PC-3 (cell line): ENCODE results near the gene PLVAP.

ENCODE experiments used
- EZH2 ChIP-seq: fragments of 300-600 bp; sonication (generic); IDR thresholded peaks from one replicate; pipeline ENCODE4 v1.6.1; 2017; ENCODE audit warnings: antibody characterized with exemption, mild to moderate bottlenecking, low read length; ENCODE audit not compliant: unreplicated experiment
- EZH2phosphoT487 ChIP-seq: fragments of 300-600 bp; sonication (generic); IDR thresholded peaks from 2 replicates; pipeline ENCODE4 v1.6.1; 2018; ENCODE audit warnings: mild to moderate bottlenecking, antibody characterized with exemption, low read length, borderline replicate concordance
- TF ChIP-seq, protein P1 (sequence below): fragments of 300-600 bp; sonication (generic); conservative IDR thresholded peaks from 2 replicates; pipeline ENCODE4 v1.5.1; 2017; ENCODE audit warnings: antibody characterized with exemption, low read depth, mild to moderate bottlenecking, low read length

DNA sequence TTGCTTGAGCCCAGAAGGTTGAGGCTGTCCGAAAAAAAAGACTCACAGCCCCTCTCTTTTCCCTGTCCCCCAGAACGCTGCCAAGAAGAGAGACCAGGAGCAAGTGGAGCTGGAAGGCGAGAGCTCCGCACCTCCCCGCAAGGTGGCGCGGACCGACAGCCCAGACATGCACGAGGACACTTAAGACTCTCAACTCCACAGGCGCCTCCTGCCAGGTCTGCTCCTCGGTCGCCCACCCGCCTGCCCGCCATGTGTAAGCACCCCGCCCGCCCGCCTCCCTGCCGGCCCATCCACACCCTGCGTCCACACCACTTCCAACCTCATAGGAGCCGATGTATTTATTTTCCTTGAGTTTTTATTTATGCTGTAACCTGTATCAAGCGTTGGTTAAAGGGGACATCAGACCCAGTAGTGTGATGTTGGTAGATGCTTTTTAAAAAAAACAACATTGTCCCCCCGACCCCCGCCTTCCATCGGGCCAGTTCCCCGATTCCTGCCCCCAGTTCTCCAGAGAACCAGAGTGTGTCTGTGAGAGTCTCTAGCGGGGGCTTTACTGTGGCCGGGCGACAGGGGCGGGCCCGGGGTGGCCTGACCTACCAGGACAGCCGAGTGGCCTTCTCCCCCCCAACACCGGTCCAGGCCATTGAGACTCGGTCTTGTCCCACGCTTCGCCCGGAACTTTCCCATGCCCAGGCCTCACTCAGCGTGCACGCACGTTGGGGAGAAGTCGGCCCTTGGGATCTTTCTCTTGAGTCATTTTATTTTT lies 57.5 kb downstream of the PLVAP start:
- TF ChIP-seq, protein P1, sequence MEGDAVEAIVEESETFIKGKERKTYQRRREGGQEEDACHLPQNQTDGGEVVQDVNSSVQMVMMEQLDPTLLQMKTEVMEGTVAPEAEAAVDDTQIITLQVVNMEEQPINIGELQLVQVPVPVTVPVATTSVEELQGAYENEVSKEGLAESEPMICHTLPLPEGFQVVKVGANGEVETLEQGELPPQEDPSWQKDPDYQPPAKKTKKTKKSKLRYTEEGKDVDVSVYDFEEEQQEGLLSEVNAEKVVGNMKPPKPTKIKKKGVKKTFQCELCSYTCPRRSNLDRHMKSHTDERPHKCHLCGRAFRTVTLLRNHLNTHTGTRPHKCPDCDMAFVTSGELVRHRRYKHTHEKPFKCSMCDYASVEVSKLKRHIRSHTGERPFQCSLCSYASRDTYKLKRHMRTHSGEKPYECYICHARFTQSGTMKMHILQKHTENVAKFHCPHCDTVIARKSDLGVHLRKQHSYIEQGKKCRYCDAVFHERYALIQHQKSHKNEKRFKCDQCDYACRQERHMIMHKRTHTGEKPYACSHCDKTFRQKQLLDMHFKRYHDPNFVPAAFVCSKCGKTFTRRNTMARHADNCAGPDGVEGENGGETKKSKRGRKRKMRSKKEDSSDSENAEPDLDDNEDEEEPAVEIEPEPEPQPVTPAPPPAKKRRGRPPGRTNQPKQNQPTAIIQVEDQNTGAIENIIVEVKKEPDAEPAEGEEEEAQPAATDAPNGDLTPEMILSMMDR, result no peak
- no peak for TF ChIP-seq EZH2
- TF ChIP-seq EZH2phosphoT487, result no peak
